HepG2 (cell line): ENCODE measurements around the gene GABARAPL2. TPM values are rescaled to one million over a fixed set of nuclear protein-coding genes. Genes with fewer than 3 reads are reported as not detected.
A peak's percentile ranks its signal among the peaks of the same experiment; 100 is the strongest.

Source experiments
- CREB1 ChIP-seq, 2 experiments: fragments of 450-650 bp in 1 of 2; IDR thresholded peaks; 2 replicates each; pipeline ENCODE4 v1.6.1; 2016 to 2017; ENCODE audit warnings: control low read depth in 1 of 2, mild to moderate bottlenecking in 1 of 2, missing compliant biosample characterization in 1 of 2, missing genetic modification characterization in 1 of 2
- ELF4 ChIP-seq: sonication (generic); formaldehyde crosslinking; IDR thresholded peaks from 2 replicates; pipeline ENCODE4 v1.5.0; 2020; ENCODE audit warnings: missing genetic modification reagents, mild to moderate bottlenecking, moderate library complexity, borderline replicate concordance
- FOXK2 ChIP-seq: fragments of 450-650 bp; IDR thresholded peaks from 2 replicates; pipeline ENCODE4 v1.6.1; 2016
- HNF4G ChIP-seq, 2 experiments: sonication (generic) in 1 of 2; formaldehyde crosslinking in 1 of 2; IDR thresholded peaks; 2 replicates each; pipeline versions ENCODE4 v1.4.0 to v1.6.1; 2011 to 2020; ENCODE audit warnings: borderline replicate concordance in 2 of 2, low read depth in 2 of 2, mild to moderate bottlenecking in 2 of 2, low read length in 1 of 2, missing genetic modification reagents in 1 of 2, moderate library complexity in 1 of 2
- KLF16 ChIP-seq, 2 experiments: sonication (generic) in 1 of 2; formaldehyde crosslinking in 1 of 2; IDR thresholded peaks; 2 replicates each; pipeline versions ENCODE4 v1.6.1 to v1.8.0; 2016 to 2023; ENCODE audit warnings: missing genetic modification reagents in 2 of 2, missing compliant biosample characterization in 1 of 2
- MIER2 ChIP-seq: IDR thresholded peaks from 2 replicates; pipeline ENCODE4 v1.6.1; 2016; ENCODE audit warnings: missing biosample characterization, missing genetic modification reagents
- MYC ChIP-seq: sonication (generic); formaldehyde crosslinking; IDR thresholded peaks from 2 replicates; pipeline ENCODE4 v1.9.0; 2021; ENCODE audit warnings: missing genetic modification reagents, borderline replicate concordance
- NFRKB ChIP-seq: fragments of 450-650 bp; IDR thresholded peaks from 2 replicates; pipeline ENCODE4 v1.6.1; 2017
- RFX1 ChIP-seq: fragments of 450-650 bp; IDR thresholded peaks from 2 replicates; pipeline ENCODE4 v1.6.1; 2017
- RORA ChIP-seq: sonication (generic); formaldehyde crosslinking; IDR thresholded peaks from 2 replicates; pipeline ENCODE4 v1.5.0; 2020; ENCODE audit warnings: mild to moderate bottlenecking, missing genetic modification reagents, moderate library complexity
- SIX1 ChIP-seq: sonication (generic); formaldehyde crosslinking; IDR thresholded peaks from 2 replicates; pipeline ENCODE4 v1.4.0; 2020; ENCODE audit warnings: missing genetic modification reagents, borderline replicate concordance
- SNAI1 ChIP-seq: sonication (generic); formaldehyde crosslinking; IDR thresholded peaks from 2 replicates; pipeline ENCODE4 v1.5.0; 2020; ENCODE audit warnings: mild to moderate bottlenecking, missing genetic modification reagents, borderline replicate concordance
- TBP ChIP-seq: sonication (generic); formaldehyde crosslinking; IDR thresholded peaks from 2 replicates; pipeline ENCODE4 v1.5.0; 2020; ENCODE audit warnings: missing genetic modification reagents
- ZKSCAN5 ChIP-seq: sonication (generic); formaldehyde crosslinking; IDR thresholded peaks from 2 replicates; pipeline ENCODE4 v1.5.1; 2020; ENCODE audit warnings: mild to moderate bottlenecking, missing genetic modification reagents
- ZMAT3 ChIP-seq: sonication (generic); formaldehyde crosslinking; conservative IDR thresholded peaks from 2 replicates; pipeline ENCODE4 v1.7.0; 2021; ENCODE audit warnings: missing genetic modification reagents
- ZNF567 ChIP-seq: sonication (generic); formaldehyde crosslinking; IDR thresholded peaks from 2 replicates; pipeline ENCODE4 v1.8.1; 2023; ENCODE audit warnings: mild to moderate bottlenecking, missing genetic modification reagents, borderline replicate concordance
- ZNF607 ChIP-seq: sonication (generic); formaldehyde crosslinking; IDR thresholded peaks from 2 replicates; pipeline ENCODE4 v1.5.1; 2020; ENCODE audit warnings: missing genetic modification reagents, mild to moderate bottlenecking, borderline replicate concordance
- ZNF660 ChIP-seq: sonication (generic); formaldehyde crosslinking; IDR thresholded peaks from 2 replicates; pipeline ENCODE4 v1.5.1; 2020; ENCODE audit warnings: mild to moderate bottlenecking, low read depth, missing genetic modification reagents, borderline replicate concordance
- ZNF781 ChIP-seq: sonication (generic); formaldehyde crosslinking; IDR thresholded peaks from 2 replicates; pipeline ENCODE4 v1.5.1; 2020; ENCODE audit warnings: borderline replicate concordance, mild to moderate bottlenecking, missing genetic modification reagents; ENCODE audit errors: not compliant biosample characterization
- polyA plus RNA-seq, 8 experiments: library from polyadenylated mRNA; depleted of rRNA in 3 of 8; stranded (reverse) in 7 of 8; unstranded in 1 of 8; fragments of >200 nt; fragmentation: Illumina TruSeq in 4 of 8; extraction: Trizol in 4 of 8; gene quantifications; 2 replicates each; pipeline versions ENCODE4 v1.2.1 to v1.2.3, GENCODE V29; 2011 to 2016; ENCODE audit warnings: low read depth in 4 of 8, missing spikeins in 1 of 8, mixed read lengths in 1 of 8; ENCODE audit not compliant: insufficient read depth in 1 of 8
- total RNA-seq, 5 experiments: library from RNA; depleted of rRNA; stranded (reverse); fragments of >200 nt; fragmentation: Illumina TruSeq; extraction: Trizol; gene quantifications; 2 replicates each; pipeline ENCODE4 v1.2.3, GENCODE V29; 2016; ENCODE audit warnings: low read depth in 1 of 5
- TF ChIP-seq, protein P1 (sequence below): IDR thresholded peaks from 2 replicates; pipeline ENCODE4 v1.6.1; 2012; ENCODE audit warnings: low read length, improper control_type of control experiment
- TF ChIP-seq, protein P2 (sequence below): sonication (generic); formaldehyde crosslinking; IDR thresholded peaks from 2 replicates; pipeline ENCODE4 v1.5.0; 2020; ENCODE audit warnings: mild to moderate bottlenecking, missing genetic modification reagents
- TF ChIP-seq, protein P3 (sequence below): IDR thresholded peaks from 2 replicates; pipeline ENCODE4 v1.6.1; 2012; ENCODE audit warnings: inconsistent platforms
- TF ChIP-seq, protein P4 (sequence below): sonication (generic); formaldehyde crosslinking; conservative IDR thresholded peaks from 2 replicates; pipeline ENCODE4 v1.8.0; 2022; ENCODE audit warnings: low read depth, missing genetic modification reagents

The GABARAPL2 gene
- total and polyA plus RNA-seq, 2 of the 13 experiments (the other 11 are each of a cell fraction or from before 2014, with no cell fraction given): 76.4 to 83.0 TPM

DNA sequence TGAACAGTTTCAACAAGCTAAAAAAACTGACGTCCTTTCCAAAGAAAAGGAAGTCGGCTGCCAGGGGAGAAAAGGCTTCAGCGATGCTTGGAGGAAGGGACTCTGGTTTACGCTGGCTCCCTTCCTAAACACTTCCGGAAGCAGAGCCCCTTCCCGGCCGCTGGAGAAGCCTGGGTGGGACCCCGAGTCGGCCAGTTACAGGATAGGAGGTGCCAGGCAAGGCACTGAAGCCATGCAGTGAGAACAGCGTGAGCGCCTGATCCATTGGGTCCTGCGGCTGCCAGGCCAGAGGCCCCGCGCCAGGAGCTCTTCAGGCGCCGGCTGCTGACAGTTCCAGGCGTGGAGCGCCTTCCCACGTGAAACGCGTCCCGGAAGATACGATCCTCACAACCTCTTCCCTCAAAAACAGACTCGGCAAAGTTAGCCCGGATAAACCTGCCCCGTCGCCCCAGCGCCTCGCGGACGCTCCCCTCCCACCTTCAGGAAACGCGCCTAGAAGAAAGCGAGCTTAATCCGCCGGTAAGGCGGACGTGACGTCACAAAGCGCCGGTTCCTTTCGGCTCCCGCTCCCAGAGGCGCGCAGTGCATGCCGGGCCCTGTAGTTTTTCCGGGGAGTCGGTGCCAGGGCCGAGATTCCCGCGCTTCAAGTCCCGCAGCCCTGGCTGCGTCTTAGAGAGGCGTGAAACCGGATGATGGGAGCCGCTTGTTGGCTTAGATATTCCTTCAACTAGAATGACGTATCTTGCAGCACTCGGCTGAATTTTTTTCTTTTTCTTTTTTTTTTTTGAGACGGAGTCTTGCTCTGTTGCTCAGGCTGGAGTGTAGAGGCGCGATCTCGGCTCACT lies 56.8 kb downstream of the GABARAPL2 start, which contains the start of gene ADAT1 (continued):
- TF ChIP-seq, protein P1, sequence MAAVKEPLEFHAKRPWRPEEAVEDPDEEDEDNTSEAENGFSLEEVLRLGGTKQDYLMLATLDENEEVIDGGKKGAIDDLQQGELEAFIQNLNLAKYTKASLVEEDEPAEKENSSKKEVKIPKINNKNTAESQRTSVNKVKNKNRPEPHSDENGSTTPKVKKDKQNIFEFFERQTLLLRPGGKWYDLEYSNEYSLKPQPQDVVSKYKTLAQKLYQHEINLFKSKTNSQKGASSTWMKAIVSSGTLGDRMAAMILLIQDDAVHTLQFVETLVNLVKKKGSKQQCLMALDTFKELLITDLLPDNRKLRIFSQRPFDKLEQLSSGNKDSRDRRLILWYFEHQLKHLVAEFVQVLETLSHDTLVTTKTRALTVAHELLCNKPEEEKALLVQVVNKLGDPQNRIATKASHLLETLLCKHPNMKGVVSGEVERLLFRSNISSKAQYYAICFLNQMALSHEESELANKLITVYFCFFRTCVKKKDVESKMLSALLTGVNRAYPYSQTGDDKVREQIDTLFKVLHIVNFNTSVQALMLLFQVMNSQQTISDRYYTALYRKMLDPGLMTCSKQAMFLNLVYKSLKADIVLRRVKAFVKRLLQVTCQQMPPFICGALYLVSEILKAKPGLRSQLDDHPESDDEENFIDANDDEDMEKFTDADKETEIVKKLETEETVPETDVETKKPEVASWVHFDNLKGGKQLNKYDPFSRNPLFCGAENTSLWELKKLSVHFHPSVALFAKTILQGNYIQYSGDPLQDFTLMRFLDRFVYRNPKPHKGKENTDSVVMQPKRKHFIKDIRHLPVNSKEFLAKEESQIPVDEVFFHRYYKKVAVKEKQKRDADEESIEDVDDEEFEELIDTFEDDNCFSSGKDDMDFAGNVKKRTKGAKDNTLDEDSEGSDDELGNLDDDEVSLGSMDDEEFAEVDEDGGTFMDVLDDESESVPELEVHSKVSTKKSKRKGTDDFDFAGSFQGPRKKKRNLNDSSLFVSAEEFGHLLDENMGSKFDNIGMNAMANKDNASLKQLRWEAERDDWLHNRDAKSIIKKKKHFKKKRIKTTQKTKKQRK: no peak
- 0 out of 2 replicates have a peak, but pooled peaks have one; percentile 32 for TF ChIP-seq SIX1
- peak; percentile 55; the same call in 1 of the 2 replicates for TF ChIP-seq MIER2 (CRISPR knock-in tag)
- TF ChIP-seq, protein P2, sequence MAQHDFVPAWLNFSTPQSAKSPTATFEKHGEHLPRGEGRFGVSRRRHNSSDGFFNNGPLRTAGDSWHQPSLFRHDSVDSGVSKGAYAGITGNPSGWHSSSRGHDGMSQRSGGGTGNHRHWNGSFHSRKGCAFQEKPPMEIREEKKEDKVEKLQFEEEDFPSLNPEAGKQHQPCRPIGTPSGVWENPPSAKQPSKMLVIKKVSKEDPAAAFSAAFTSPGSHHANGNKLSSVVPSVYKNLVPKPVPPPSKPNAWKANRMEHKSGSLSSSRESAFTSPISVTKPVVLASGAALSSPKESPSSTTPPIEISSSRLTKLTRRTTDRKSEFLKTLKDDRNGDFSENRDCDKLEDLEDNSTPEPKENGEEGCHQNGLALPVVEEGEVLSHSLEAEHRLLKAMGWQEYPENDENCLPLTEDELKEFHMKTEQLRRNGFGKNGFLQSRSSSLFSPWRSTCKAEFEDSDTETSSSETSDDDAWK (CRISPR knock-in tag): no peak
- TF ChIP-seq FOXK2: no peak
- peak in 1 of 2 experiments; percentile 78; a peak in 2 of 4 replicates for TF ChIP-seq KLF16 (CRISPR knock-in tag; IDR thresholded peaks at IDR 0.05)
- TF ChIP-seq ZNF607: peak; percentile 87
- no peak for TF ChIP-seq NFRKB
- no peak for TF ChIP-seq RFX1
- no peak for TF ChIP-seq ZNF567
- TF ChIP-seq, protein P3, sequence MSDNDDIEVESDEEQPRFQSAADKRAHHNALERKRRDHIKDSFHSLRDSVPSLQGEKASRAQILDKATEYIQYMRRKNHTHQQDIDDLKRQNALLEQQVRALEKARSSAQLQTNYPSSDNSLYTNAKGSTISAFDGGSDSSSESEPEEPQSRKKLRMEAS: peak; percentile 92
- no peak; the same call in 1 of the 2 replicates for TF ChIP-seq HNF4G (IDR thresholded peaks at IDR 0.05; ENCODE audit: borderline replicate concordance, low read depth, low read length)
- TF ChIP-seq HNF4G (CRISPR knock-in tag; IDR thresholded peaks at IDR 0.05; ENCODE audit: borderline replicate concordance, low read depth): no peak
- TF ChIP-seq, protein P4, sequence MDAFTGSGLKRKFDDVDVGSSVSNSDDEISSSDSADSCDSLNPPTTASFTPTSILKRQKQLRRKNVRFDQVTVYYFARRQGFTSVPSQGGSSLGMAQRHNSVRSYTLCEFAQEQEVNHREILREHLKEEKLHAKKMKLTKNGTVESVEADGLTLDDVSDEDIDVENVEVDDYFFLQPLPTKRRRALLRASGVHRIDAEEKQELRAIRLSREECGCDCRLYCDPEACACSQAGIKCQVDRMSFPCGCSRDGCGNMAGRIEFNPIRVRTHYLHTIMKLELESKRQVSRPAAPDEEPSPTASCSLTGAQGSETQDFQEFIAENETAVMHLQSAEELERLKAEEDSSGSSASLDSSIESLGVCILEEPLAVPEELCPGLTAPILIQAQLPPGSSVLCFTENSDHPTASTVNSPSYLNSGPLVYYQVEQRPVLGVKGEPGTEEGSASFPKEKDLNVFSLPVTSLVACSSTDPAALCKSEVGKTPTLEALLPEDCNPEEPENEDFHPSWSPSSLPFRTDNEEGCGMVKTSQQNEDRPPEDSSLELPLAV: no peak
- peak; percentile 85; the same call in 1 of the 2 replicates for TF ChIP-seq MYC (CRISPR knock-in tag)
- peak; percentile 78 for TF ChIP-seq ZMAT3 (CRISPR knock-in tag)
- TF ChIP-seq TBP: 0 out of 2 replicates have a peak, but pooled peaks have one; percentile 66
- TF ChIP-seq ZNF660 (CRISPR knock-in tag): no peak
- TF ChIP-seq ZNF781 (CRISPR knock-in tag): peak; percentile 88
- no peak for TF ChIP-seq ZKSCAN5 (CRISPR knock-in tag)
- peak; percentile 100 for TF ChIP-seq CREB1 (IDR thresholded peaks at IDR 0.05)
- TF ChIP-seq CREB1 (CRISPR knock-in tag; IDR thresholded peaks at IDR 0.05): peak; percentile 99
- TF ChIP-seq SNAI1 (CRISPR knock-in tag): peak; percentile 80; the same call in 1 of the 2 replicates
- TF ChIP-seq ELF4: peak; percentile 92
- TF ChIP-seq RORA (CRISPR knock-in tag): peak; percentile 38; the same call in 1 of the 2 replicates
